OCI-LY3 (cell line): Measurements from ENCODE around the gene OR2Y1.

Source experiments
- H2AFZ ChIP-seq: fragments of 200-600, 300-600 bp; shearing (Covaris generic); 2 replicates; pipeline ENCODE4 v1.6.0; 2014; ENCODE audit warnings: antibody characterized with exemption, low read depth, low read length
- H3K27ac ChIP-seq: fragments of 200-600, 300-600 bp; sonication (generic); 2 replicates; pipeline ENCODE4 v1.5.1; 2014; ENCODE audit warnings: mild to moderate bottlenecking, low read length, moderate library complexity, mixed read lengths
- H3K27me3 ChIP-seq: fragments of 200-600, 300-600 bp; sonication (generic); 2 replicates; pipeline ENCODE4 v1.6.1; 2014; ENCODE audit warnings: low read depth, low read length, mixed read lengths
- H3K36me3 ChIP-seq: fragments of 200-600, 300-600 bp; sonication (generic); replicated peaks from 2 replicates; pipeline ENCODE3; 2014; ENCODE audit warnings: low read depth, low read length, mixed read lengths
- H3K4me1 ChIP-seq: fragments of 300-600, 200-600 bp; sonication (generic); 2 replicates; pipeline ENCODE4 v1.6.1; 2014; ENCODE audit warnings: low read length, mixed read lengths
- H3K4me2 ChIP-seq: fragments of 200-600, 300-600 bp; sonication (generic); 2 replicates; pipeline ENCODE4 v1.6.1; 2014; ENCODE audit warnings: low read length, mixed read lengths
- H3K4me3 ChIP-seq: fragments of 300-600, 200-600 bp; sonication (generic); 2 replicates; pipeline ENCODE4 v1.5.1; 2014; ENCODE audit warnings: antibody characterized with exemption, mild to moderate bottlenecking, low read length, moderate library complexity
- H3K79me2 ChIP-seq: fragments of 300-600, 200-600 bp; shearing (Covaris generic); 2 replicates; pipeline ENCODE4 v1.6.1; 2014; ENCODE audit warnings: mild to moderate bottlenecking, low read length, mixed read lengths
- H3K9ac ChIP-seq: fragments of 300-600, 200-600 bp; shearing (Covaris generic); 2 replicates; pipeline ENCODE4 v1.6.0; 2014; ENCODE audit warnings: mild to moderate bottlenecking, low read length, moderate library complexity
- H3K9me3 ChIP-seq: fragments of 200-600, 300-600 bp; shearing (Covaris generic); 2 replicates; pipeline ENCODE4 v1.6.1; 2014; ENCODE audit warnings: low read length, mixed read lengths; ENCODE audit not compliant: insufficient read depth
- H4K20me1 ChIP-seq: fragments of 200-600, 300-600 bp; sonication (generic); 2 replicates; pipeline ENCODE4 v1.6.1; 2016; ENCODE audit warnings: low read length, mixed read lengths; ENCODE audit not compliant: insufficient read depth
- EZH2phosphoT487 ChIP-seq: fragments of 200-600 bp; shearing (Covaris generic); IDR thresholded peaks from 2 replicates; pipeline ENCODE4 v1.6.1; 2018; ENCODE audit warnings: antibody characterized with exemption, mixed run types, low read depth
- TF ChIP-seq, protein P1 (sequence below): fragments of 200-600, 300-600 bp; sonication (generic); IDR thresholded peaks from 2 replicates; pipeline ENCODE4 v1.5.1; 2014; ENCODE audit warnings: antibody characterized with exemption, low read length, low read depth

OR2Y1 gene

DNA sequence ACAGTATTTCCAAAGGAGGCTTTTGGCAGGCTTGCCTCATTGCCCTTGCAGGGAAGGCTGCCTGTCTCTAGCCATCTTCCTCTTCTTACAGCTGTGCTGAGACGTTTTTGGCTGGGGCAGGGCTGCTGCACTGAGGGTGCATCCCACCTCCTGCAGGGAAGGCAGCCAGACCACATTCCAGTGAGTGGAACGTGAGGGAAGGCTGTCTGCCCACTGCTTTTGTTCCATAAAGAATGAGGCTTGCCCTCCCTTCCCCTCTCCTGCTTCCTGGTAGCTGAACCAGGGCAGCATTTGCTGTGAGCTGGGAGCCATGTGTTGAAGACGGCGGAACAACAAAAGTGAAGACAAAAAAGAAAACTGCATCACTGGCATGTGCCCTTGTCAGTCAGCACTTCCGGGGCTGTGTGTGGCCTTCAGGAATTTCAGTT, 46.0 kb upstream of the OR2Y1 start:
- Histone ChIP-seq H2AFZ (no peak overlapping the region), H3K79me2 (0 out of 2 replicates have a peak, but pooled peaks cover under 1% of the 10 kb centered on the region), H3K9ac (no peak overlapping the region), H3K4me1 (peaks cover 12% of the 10 kb centered on the region), H3K36me3 (peaks cover 14% of the 10 kb centered on the region), H3K27ac (no peak overlapping the region), H4K20me1 (no peaks in the 10 kb centered on the region), H3K9me3 (no peaks in the 10 kb centered on the region), H3K4me3 (no peak overlapping the region), H3K27me3 (no peaks in the 10 kb centered on the region), H3K4me2 (no peak overlapping the region)
- TF ChIP-seq, protein P1, sequence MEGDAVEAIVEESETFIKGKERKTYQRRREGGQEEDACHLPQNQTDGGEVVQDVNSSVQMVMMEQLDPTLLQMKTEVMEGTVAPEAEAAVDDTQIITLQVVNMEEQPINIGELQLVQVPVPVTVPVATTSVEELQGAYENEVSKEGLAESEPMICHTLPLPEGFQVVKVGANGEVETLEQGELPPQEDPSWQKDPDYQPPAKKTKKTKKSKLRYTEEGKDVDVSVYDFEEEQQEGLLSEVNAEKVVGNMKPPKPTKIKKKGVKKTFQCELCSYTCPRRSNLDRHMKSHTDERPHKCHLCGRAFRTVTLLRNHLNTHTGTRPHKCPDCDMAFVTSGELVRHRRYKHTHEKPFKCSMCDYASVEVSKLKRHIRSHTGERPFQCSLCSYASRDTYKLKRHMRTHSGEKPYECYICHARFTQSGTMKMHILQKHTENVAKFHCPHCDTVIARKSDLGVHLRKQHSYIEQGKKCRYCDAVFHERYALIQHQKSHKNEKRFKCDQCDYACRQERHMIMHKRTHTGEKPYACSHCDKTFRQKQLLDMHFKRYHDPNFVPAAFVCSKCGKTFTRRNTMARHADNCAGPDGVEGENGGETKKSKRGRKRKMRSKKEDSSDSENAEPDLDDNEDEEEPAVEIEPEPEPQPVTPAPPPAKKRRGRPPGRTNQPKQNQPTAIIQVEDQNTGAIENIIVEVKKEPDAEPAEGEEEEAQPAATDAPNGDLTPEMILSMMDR = no peak
- TF ChIP-seq EZH2phosphoT487 = no peak

DNA sequence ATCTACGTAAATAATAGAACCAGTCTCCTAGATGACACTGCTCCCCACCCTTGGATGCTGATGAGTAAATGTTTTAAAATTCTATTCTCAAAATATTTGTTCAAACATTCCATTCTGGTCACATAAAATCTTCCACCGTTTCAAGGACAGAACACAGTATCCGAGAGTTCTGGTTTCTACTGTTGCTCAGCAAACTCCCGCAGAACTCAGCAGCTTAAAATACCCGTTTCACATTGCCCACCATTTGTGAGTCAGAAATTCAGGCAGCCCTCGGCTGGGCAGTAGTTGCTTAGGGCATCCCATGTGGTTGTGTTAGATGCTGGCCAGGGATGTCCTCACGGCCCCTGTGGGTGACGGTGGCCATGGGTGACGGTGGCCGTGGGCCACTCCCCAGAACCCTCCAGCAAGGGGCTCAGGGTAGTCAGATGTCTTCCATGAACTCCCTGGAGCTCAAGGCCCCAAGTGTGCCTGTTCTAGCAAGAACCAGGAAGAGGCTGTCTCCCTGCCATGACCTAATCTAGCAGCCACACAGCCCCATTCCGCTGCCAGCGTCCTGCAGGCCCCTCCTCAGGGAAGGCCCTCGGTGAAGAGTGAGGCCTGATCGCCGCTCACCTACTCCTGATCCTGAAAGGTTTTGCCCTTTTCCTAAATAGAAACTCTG, 45.4 kb upstream of the OR2Y1 start:
- H3K9me3 ChIP-seq = no peaks in the 10 kb centered on the region
- peaks cover 12% of the 10 kb centered on the region for H3K4me1 ChIP-seq
- no peak overlapping the region for H3K27ac ChIP-seq
- H4K20me1 ChIP-seq = no peaks in the 10 kb centered on the region
- TF ChIP-seq, protein P1 = no peak
- TF ChIP-seq EZH2phosphoT487 = no peak
- no peak overlapping the region for H3K4me2 ChIP-seq
- H3K27me3 ChIP-seq = no peaks in the 10 kb centered on the region
- H3K4me3 ChIP-seq = no peak overlapping the region
- H2AFZ ChIP-seq = no peak overlapping the region
- no peak overlapping the region for H3K9ac ChIP-seq
- H3K79me2 ChIP-seq = no peaks in the 10 kb centered on the region
- peaks cover 9% of the 10 kb centered on the region for H3K36me3 ChIP-seq

DNA sequence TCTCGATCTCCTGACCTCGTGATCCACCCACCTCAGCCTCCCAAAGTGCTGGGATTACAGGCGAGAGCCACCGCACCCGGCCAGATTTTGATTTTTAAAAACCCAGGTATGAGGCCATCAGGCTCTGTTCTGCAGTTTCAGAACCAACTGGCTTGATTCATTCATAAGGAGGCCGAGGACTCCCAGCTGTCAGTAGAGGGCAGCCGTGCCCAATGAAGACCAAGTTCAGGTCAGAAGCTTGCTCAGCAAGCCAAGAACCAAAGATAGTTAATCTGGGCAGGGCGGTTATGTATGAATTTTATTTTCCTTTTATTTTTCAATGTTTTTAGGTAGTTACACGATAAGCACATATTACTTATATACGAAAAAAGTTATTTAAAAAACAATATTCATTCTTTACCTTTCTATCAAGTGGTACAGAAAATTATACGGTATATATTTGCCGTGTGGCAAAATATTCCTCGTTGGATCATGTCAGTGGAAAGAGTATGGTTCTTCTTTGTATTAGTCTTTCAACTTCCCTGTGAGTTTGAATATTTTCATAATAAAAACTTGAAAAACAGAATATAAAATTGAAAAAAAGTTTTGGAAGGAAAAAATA, 44.7 kb upstream of the OR2Y1 start:
- no peak overlapping the region for H3K9ac ChIP-seq
- H4K20me1 ChIP-seq = no peaks in the 10 kb centered on the region
- no peaks in the 10 kb centered on the region for H3K27me3 ChIP-seq
- no peaks in the 10 kb centered on the region for H3K9me3 ChIP-seq
- H3K4me2 ChIP-seq = peak overlapping the region; percentile 45
- no peaks in the 10 kb centered on the region for H3K79me2 ChIP-seq
- H3K4me1 ChIP-seq = peaks cover 17% of the 10 kb centered on the region
- no peak overlapping the region for H3K4me3 ChIP-seq
- H2AFZ ChIP-seq = no peak overlapping the region
- no peak overlapping the region for H3K27ac ChIP-seq
- no peak for TF ChIP-seq EZH2phosphoT487
- TF ChIP-seq, protein P1 = peak; percentile 82
- H3K36me3 ChIP-seq = peaks cover 5% of the 10 kb centered on the region

DNA sequence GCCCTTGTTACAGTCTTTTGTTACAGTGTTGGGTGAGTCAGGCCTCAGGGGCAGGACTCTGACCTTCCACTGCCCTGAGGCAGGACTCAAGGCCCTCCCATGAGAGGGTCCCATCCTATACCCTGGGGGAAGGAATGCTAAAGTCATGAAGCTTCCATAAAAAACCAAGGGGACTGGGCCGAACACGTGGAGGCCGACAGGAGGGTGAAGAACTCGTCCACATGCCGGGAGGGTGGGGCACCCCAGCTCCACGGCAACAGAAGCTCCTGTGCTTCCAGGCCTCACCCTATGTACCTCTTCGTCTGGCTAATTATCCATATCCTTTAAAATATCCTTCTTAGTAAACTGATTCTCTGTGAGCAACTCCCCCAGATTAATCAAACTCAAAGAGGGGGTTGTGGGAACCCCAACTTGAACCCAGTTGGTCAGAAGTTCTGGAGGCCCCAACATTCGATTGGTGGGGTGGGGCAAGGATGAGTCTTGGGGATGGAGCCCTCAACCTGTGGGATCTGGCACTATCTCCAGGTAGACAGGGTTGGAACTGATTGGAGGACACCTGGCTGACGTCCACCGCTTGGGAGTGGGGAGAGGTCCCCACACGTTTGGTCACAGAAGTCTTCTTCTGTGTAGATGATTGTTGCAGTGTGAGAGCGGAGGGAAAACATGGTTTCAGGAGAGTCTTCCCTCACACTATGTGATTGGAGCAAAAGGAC, 43.6 kb upstream of the OR2Y1 start:
- no peak overlapping the region for H3K4me3 ChIP-seq
- H3K27me3 ChIP-seq = no peaks in the 10 kb centered on the region
- H3K9ac ChIP-seq = no peak overlapping the region
- no peaks in the 10 kb centered on the region for H4K20me1 ChIP-seq
- no peaks in the 10 kb centered on the region for H3K9me3 ChIP-seq
- no peak overlapping the region for H3K4me2 ChIP-seq
- H3K27ac ChIP-seq = no peak overlapping the region
- H3K4me1 ChIP-seq = peaks cover 17% of the 10 kb centered on the region
- no peaks in the 10 kb centered on the region for H3K79me2 ChIP-seq
- no peaks in the 10 kb centered on the region for H3K36me3 ChIP-seq
- TF ChIP-seq, protein P1 = no peak
- TF ChIP-seq EZH2phosphoT487 = no peak
- H2AFZ ChIP-seq = no peak overlapping the region
